HG02884 (cell line): ENCODE data around the gene UXT.

Experiments
- ATAC-seq: cut with Tn5 transposase; IDR thresholded peaks from one replicate; pipeline ENCODE4 v1.9.1; 2021; ENCODE audit warnings: mild to moderate bottlenecking, moderate library complexity; ENCODE audit not compliant: unreplicated experiment

Gene UXT

GRCh38 chrX:47649781-47650163 is 9.2 kb downstream of the UXT start:
- no peak for ATAC-seq

GRCh38 chrX:47649271-47649670 is 9.7 kb downstream of the UXT start:
- ATAC-seq = no peak

- ATAC-seq = no peak
Measured at GRCh38 chrX:47648376-47648775, 10.6 kb downstream of the UXT start.

- ATAC-seq = no peak
Measured at GRCh38 chrX:47646636-47647035, 12.3 kb downstream of the UXT start.

- ATAC-seq = no peak
Measured at GRCh38 chrX:47645530-47645929, 13.4 kb downstream of the UXT start.

- no peak for ATAC-seq
Measured at GRCh38 chrX:47644557-47645091, 14.4 kb downstream of the UXT start.

- ATAC-seq = no peak
Measured at GRCh38 chrX:47643926-47644325, 15.1 kb downstream of the UXT start.

- ATAC-seq = no peak
Measured at GRCh38 chrX:47638816-47639215, 20.2 kb downstream of the UXT start.

GRCh38 chrX:47637546-47638195 is 21.3 kb downstream of the UXT start:
- no peak for ATAC-seq

- no peak for ATAC-seq
Measured at GRCh38 chrX:47634871-47635575, 24.0 kb downstream of the UXT start.

- no peak for ATAC-seq
Measured at GRCh38 chrX:47633689-47634590, 25.0 kb downstream of the UXT start.

- no peak for ATAC-seq
Measured at GRCh38 chrX:47632666-47633065, 26.3 kb downstream of the UXT start.

- ATAC-seq = no peak
Measured at GRCh38 chrX:47631676-47632075, 27.3 kb downstream of the UXT start.

GRCh38 chrX:47629419-47630200 is 29.4 kb downstream of the UXT start, which contains the start of gene CFP:
Gene CFP (minus strand): TSS chrX:47629930. CDS start chrX:47629844, 86 bp downstream.
- no peak for ATAC-seq

GRCh38 chrX:47628982-47629381 is 30.0 kb downstream of the UXT start:
- no peak for ATAC-seq

GRCh38 chrX:47625365-47625764 is 33.6 kb downstream of the UXT start:
- no peak for ATAC-seq

- ATAC-seq = no peak
Measured at GRCh38 chrX:47623540-47624027, 35.4 kb downstream of the UXT start.

- ATAC-seq = no peak
Measured at GRCh38 chrX:47621851-47622250, 37.1 kb downstream of the UXT start.

- ATAC-seq = no peak
Measured at GRCh38 chrX:47620303-47620685, 38.7 kb downstream of the UXT start.
